Esophagus (tissue), 2 donors: Measurements from ENCODE around the gene ACP2. TPM values are rescaled to one million over a fixed set of nuclear protein-coding genes. Genes with fewer than 3 reads are reported as not detected.
"Not testable (repeated sequence)": the region's sequence is repeated elsewhere in the genome, so short reads cannot be mapped to it uniquely, and the experiment has no call there.

Experiments used
- H3K27ac ChIP-seq, 2 donors: one replicate each; pipeline ENCODE4 v1.5.1; 2013; ENCODE audit warnings: low read depth in 2 of 2, mild to moderate bottlenecking in 2 of 2, inconsistent platforms in 1 of 2, low read length in 1 of 2, moderate library complexity in 1 of 2
- H3K27me3 ChIP-seq, 2 donors: one replicate each; pipeline ENCODE4 v1.6.1; 2013; ENCODE audit warnings: low read length in 2 of 2, control low read depth in 1 of 2, mild to moderate bottlenecking in 1 of 2; ENCODE audit not compliant: insufficient read depth in 2 of 2, control insufficient read depth in 1 of 2
- H3K36me3 ChIP-seq, 2 donors: one replicate each; pipeline ENCODE4 v1.6.1; 2013; ENCODE audit warnings: low read length in 1 of 2; ENCODE audit not compliant: control insufficient read depth in 2 of 2, insufficient read depth in 2 of 2
- H3K4me1 ChIP-seq, 2 donors: one replicate each; pipeline ENCODE4 v1.6.1; 2013; ENCODE audit warnings: low read length in 1 of 2; ENCODE audit not compliant: control insufficient read depth in 2 of 2, insufficient read depth in 2 of 2
- H3K4me3 ChIP-seq, 2 donors: one replicate each; pipeline ENCODE4 v1.5.1; 2013; ENCODE audit warnings: low read length in 2 of 2, mild to moderate bottlenecking in 2 of 2, low read depth in 1 of 2, moderate library complexity in 1 of 2
- H3K9me3 ChIP-seq, 2 donors: one replicate each; pipeline ENCODE4 v1.6.1; 2013; ENCODE audit warnings: mild to moderate bottlenecking in 2 of 2, low read depth in 1 of 2, low read length in 1 of 2, moderate library complexity in 1 of 2; ENCODE audit not compliant: control insufficient read depth in 2 of 2, insufficient read depth in 1 of 2
- WGBS, 2 donors: extraction: QIAGEN DNeasy Blood & Tissue Kit; methylation state at CpG; one replicate each; pipeline ENCODE4 v1.1.7; 2013; 5-methylcytosine and 5-hydroxymethylcytosine counted together
- polyA plus RNA-seq, 2 donors: library from polyadenylated mRNA; stranded (reverse); fragments of 200-250 nt; gene quantifications; one replicate each; pipeline ENCODE4 v1.2.3, GENCODE V29; 2013
- donor health status: healthy with polysubstance abuse.
- donor health status: Bipolar disorder and iron deficiency.

ACP2 gene
- polyA plus RNA-seq, 2 donors = 10.7 to 14.4 TPM

GRCh38 chr11:47213950-47214565 lies 34.6 kb downstream of the ACP2 start:
- Histone ChIP-seq H3K4me1 (peaks cover 2 to 8% of the 10 kb centered on the region in 2 donors), H3K4me3 (peak overlapping the region; percentile 65 to 77), H3K36me3 (peaks cover 0 to 4% of the 10 kb centered on the region in 2 donors), H3K27me3 (no peaks in the 10 kb centered on the region), H3K27ac (peak overlapping the region; percentile 94 to 99), H3K9me3 (no peaks in the 10 kb centered on the region)
- 7 to 9% methylated on average over 20 of the region's 20 CpGs for WGBS, 2 donors

DNA sequence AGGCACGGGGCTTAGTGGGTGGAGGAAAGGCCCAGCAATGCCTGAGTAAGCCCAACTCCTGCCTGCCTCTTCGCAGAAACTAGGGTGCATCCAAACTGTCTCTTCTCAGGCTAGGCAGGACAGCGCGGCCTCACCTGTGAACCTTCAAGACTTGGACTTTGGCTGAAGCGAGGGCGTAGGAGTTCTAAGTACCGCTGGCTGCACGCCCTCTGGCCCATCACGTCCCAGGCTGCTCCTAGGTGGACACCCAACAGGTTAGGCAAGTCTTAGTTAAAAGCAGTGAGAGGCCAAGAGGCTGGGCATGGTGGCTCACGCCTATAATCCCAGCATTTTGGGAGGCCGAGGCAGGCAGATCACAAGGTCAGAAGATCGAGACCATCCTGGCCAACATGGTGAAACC lies 35.7 kb downstream of the ACP2 start:
- peaks cover 2 to 8% of the 10 kb centered on the region in 2 donors for H3K4me1 ChIP-seq
- no peak overlapping the region for H3K4me3 ChIP-seq
- 54 to 61% methylated on average over 12 of the region's 12 CpGs for WGBS, 2 donors
- no peaks in the 10 kb centered on the region for H3K9me3 ChIP-seq
- H3K36me3 ChIP-seq = peaks cover 0 to 2% of the 10 kb centered on the region in 2 donors
- H3K27ac ChIP-seq = peak overlapping the region; percentile 35 to 74
- H3K27me3 ChIP-seq = no peaks in the 10 kb centered on the region

DNA sequence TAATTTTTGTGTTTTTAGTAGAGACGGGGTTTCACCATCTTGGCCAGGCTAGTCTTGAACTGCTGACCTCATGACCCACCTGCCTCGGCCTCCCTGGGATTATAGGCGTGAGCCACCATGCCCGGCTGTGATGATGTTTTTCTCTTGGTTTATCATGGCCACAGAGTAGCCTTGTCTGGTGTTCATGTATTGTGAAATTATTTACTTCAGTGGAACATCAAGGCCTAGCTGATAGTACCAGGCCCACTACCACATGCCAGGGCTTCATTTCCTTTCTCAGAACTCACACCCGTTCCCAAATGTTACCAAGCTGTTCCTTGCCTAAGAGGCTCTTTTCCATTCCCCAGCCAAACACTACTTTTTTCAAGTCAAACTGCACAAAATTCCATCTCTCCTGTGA lies 40.0 kb downstream of the ACP2 start:
- Histone ChIP-seq H3K27ac (no peak overlapping the region), H3K4me1 (peaks cover 0 to 3% of the 10 kb centered on the region in 2 donors), H3K9me3 (no peaks in the 10 kb centered on the region), H3K27me3 (no peaks in the 10 kb centered on the region), H3K36me3 (no peaks in the 10 kb centered on the region), H3K4me3 (no peak overlapping the region)
- 91 to 94% methylated on average over 5 of the region's 5 CpGs for WGBS, 2 donors

DNA sequence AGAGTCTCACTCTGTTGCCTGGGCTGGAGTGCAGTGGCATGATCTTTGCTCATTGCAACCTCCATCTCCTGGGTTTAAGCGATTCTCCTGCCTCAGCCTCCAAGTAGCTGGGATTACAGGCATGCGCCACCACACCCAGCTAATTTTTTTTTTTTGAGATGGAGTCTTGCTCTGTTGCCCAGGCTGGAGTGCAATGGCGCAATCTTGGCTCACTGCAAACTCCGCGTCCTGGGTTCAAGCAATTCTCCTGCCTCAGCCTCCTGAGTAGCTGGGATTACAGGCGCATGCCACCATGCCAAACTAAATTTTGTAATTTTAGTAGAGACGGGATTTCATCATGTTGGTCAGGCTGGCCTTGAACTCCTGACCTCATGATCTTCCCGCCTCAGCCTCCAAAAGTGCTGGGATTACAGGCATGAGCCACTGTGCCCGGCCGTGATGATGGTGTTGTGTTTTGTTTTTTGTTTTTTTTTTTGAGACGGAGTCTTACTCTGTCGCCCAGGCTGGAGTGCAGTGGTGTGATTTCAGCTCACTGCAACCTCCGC lies 40.5 kb downstream of the ACP2 start:
- H3K36me3 ChIP-seq = not testable (repeated sequence)
- WGBS, 2 donors = 96 to 97% methylated on average over 13 of the region's 13 CpGs

DNA sequence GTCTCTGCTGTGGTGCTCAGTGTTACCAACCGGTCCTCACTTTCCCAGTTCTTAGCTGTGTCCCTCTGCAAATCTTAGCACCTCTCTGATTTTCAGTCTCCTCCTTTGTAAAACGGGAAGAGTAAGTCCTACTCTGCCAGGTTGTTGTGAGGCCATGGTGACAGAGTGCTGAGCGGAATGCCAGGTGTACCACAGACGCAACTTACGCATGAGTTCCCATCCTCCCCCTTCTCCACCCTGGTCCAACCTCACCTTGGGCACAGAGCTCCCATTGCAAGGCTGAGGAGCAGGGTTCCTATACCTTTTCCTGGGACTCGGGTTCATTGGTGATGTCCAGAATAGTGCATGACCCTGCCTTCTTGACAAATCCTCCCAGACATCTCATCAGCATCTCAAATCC lies 41.2 kb downstream of the ACP2 start:
- no peak overlapping the region for H3K4me3 ChIP-seq
- WGBS, 2 donors = 83 to 85% methylated on average over 6 of the region's 6 CpGs
- H3K36me3 ChIP-seq = no peaks in the 10 kb centered on the region
- H3K27me3 ChIP-seq = no peaks in the 10 kb centered on the region
- H3K27ac ChIP-seq = no peak overlapping the region
- H3K4me1 ChIP-seq = no peaks in the 10 kb centered on the region
- no peaks in the 10 kb centered on the region for H3K9me3 ChIP-seq

More for the DNA sequence above, 40.5 kb downstream of the ACP2 start:
- not testable (repeated sequence) for H3K4me1 ChIP-seq, H3K27me3 ChIP-seq, H3K4me3 ChIP-seq, H3K27ac ChIP-seq, H3K9me3 ChIP-seq

- H3K36me3 ChIP-seq, H3K9me3 ChIP-seq, H3K27me3 ChIP-seq, H3K4me3 ChIP-seq, H3K27ac ChIP-seq, H3K4me1 ChIP-seq: not testable (repeated sequence)
- WGBS, 2 donors = 92 to 95% methylated on average over 5 of the region's 5 CpGs
Observed at GRCh38 chr11:47206577-47206976, 42.0 kb downstream of the ACP2 start.

DNA sequence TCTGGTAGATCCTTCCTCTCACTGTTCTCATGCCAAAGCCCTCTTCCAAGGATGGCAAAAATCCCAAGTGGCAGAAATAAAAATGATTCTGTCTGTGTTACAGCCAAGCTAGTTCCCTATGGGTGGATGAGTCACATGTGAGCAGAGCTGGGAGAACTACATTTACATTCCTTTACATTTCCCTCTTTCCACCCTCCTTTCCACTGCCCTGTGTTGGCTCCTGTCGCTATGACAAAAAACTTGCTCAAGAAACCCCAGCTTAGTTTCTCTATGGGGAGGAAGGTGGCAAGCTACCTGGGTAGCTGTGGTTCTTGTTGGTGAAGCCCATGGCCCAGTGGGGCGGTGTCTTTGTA lies 44.0 kb downstream of the ACP2 start:
- Histone ChIP-seq H3K4me3 (no peak overlapping the region), H3K4me1 (no peaks in the 10 kb centered on the region), H3K9me3 (no peaks in the 10 kb centered on the region), H3K27me3 (no peaks in the 10 kb centered on the region), H3K27ac (peak overlapping the region in 1 of 2 donors; percentile 65), H3K36me3 (no peaks in the 10 kb centered on the region)
- WGBS, 2 donors = 38 to 56% methylated on average over 2 of the region's 2 CpGs

DNA sequence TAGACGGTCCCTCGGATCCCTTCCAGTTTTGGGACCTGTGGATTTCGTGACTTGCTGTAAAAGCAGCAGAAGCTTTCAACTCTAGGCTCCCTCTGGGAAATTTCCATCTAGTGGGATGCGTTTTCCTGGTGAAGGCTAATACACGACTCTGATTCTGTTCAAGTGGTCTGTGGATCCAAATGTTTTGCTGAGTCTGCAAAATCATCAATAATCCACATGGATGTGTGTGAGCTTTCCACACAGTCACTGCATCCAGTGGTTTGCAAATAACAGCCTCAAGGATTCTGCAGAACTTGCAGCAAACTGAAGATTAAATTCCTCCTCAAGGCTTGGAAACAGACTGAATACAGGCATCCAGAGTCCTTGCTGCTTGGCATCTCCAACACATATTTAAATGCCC lies 46.0 kb downstream of the ACP2 start:
- Histone ChIP-seq H3K36me3 (no peaks in the 10 kb centered on the region), H3K9me3 (no peaks in the 10 kb centered on the region), H3K27me3 (no peaks in the 10 kb centered on the region), H3K4me3 (no peak overlapping the region), H3K27ac (no peak overlapping the region), H3K4me1 (no peaks in the 10 kb centered on the region)
- WGBS, 2 donors = 74 to 82% methylated on average over 5 of the region's 5 CpGs

DNA sequence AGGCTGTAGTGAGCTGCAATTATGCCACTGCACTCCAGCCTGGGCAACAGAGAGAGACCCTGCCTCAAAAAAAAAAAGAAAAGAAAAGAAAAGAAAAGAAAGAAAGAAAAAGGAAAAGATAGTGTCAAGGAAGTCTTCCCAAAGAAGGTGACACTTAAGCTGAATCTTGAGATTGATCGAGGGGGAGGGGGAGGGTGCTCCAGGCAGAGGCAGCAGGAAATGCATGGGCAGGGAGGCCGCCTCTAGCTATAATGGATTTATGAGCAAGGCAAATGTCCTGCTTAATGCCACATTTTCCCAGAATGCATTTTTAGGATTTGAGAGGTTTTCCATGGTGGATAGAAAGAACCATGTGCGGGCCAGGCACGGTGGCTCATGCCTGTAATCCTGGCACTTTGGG lies 47.6 kb downstream of the ACP2 start:
- no peaks in the 10 kb centered on the region for H3K36me3 ChIP-seq
- H3K9me3 ChIP-seq = no peaks in the 10 kb centered on the region
- 88% methylated on average over 4 of the region's 4 CpGs for WGBS, 2 donors
- no peak overlapping the region for H3K27ac ChIP-seq
- H3K27me3 ChIP-seq = no peaks in the 10 kb centered on the region
- no peak overlapping the region for H3K4me3 ChIP-seq
- no peaks in the 10 kb centered on the region for H3K4me1 ChIP-seq

DNA sequence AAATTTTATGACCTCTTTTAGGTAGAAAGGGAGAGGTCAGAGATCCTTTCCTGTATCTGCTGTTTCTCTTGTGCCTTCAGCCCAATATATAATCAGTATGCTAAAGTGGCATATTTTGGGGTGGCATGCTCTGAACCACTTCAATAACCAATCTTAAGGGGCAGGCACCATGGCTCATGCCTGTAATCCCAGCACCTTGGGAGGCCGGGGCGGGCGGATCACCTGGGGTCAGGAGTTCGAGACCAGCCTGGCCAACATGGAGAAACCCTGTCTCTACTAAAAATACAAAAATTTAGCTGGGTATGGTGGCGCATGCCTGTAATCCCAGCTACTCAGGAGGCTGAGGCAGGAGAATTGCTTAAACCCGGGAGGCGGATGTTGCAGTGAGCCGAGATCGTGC lies 50.5 kb downstream of the ACP2 start:
- 93 to 94% methylated on average over 9 of the region's 9 CpGs for WGBS, 2 donors
- H3K27ac ChIP-seq, H3K4me3 ChIP-seq, H3K27me3 ChIP-seq, H3K4me1 ChIP-seq, H3K9me3 ChIP-seq, H3K36me3 ChIP-seq: not testable (repeated sequence)
